IPS DF 19.7 (cell line): ENCODE results near the gene C19orf85.

Source experiments
- DNase-seq: peaks from one replicate; pipeline ENCODE4 v3.0.0-alpha.2; 2013; ENCODE audit warnings: low read depth, low spot score

Gene C19orf85

DNA sequence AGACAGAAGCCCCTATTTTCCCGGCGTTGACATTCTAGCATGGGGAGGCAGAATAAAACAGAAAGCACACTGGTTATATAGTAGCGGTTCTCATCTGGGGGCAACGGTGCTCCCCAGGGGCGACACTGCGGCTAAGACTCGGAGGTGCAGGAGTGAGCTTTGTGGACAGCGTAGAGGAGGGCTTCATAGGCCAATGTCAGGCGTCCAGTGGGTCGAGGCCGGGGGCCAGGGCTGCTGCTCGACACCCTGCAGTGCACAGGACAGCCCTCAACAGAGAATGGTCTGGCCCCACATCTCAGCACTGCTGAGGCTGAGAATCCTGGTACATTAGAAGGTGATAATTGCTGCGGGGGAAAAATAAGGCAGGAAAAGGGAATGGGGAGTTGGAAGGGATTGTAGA, 13.4 kb upstream of the C19orf85 start:
- DNase-seq: no peak

- peak; percentile 91 for DNase-seq
Measured at GRCh38 chr19:55476100-55476775, 11.7 kb upstream of the C19orf85 start, which contains the start of gene ZNF628. TSS of gene ZNF628 (plus strand) at chr19:55476617. CDS start at chr19:55479911, 3,294 bp downstream.

DNA sequence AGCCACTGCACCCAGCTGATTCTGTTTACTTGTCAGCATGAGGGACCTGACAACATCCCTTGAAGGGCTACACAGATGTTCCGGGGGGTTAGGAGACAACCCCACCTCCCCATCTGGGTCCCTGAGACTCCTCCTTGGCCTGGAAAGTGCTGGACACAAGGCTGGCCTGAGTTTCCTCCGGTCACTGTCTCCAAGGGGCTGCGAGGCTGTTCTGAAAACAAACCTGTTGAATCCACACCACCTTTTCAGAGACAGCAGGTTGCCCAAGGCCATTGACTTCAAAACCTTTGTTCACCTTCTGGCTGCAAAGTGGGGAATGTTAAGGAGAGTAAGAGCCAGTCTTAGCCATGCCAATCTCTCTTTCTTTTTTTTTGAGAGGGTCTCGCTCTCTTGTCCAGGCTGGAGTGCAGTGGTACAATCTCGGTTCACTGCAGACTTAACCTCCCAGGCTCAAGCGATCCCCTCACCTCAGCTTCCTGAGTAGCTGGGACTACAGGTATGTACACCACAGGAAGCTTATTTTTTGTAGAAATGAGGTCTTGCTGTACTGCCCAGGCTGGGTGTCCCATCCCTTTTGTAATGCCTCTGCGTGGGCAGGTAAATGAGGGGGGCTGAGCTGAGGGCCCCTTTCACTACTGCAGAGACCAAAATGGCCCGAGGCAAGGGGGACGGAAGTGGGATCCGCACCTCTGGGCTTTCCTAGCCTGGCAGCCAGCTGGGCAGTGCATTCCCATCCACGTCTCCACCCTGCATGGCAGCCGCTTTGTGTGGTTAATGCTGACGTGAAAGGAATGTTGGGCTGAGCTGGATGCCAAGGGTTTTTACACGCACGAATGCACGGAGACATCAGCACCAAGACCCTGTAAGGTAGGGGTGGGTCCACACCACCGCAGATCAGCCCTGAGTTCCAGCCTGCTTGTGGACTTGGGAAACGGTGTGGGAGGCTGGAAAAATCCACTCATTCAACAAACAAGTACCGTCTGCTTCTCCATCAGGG, 10.0 kb upstream of the C19orf85 start:
- DNase-seq: no peak

DNA sequence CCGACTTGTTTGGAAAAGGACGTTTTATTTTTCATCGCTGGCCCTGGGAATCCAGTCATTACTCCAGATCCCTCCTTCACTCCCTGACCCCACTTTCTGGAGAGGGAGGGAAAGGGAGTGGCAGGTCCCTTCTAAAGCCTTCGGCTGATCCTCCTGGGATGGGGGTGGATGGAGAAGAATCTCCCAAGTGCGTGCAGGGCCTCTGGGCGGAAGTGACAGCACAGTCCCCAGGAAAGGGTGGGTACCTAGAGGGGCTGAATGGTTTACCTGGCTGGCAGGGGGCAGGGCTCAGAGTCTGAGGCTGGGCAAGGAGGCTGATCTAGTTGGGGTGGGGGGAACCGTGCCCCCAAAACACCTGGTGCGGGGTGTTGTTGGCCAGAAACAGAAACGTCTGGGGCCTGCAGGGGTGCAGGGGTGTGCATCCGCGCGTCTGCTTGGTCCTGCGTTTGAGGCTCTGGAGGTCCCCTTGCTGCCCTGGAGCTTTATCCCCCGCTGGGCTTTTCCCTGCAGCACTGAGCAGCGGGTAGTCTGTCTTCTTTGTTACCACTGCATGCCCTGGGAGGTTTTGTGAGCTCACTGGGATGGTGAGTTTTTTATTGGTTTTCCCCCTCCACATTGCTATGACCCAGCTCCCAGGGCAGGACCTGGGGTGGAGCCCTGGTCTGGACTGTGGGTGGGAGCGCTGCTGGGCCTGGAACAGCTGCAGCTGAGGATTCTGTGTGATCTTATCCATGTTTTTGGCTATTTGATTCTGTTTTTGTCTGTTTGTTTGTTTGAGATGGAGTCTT, 8.9 kb upstream of the C19orf85 start:
- no peak for DNase-seq

DNA sequence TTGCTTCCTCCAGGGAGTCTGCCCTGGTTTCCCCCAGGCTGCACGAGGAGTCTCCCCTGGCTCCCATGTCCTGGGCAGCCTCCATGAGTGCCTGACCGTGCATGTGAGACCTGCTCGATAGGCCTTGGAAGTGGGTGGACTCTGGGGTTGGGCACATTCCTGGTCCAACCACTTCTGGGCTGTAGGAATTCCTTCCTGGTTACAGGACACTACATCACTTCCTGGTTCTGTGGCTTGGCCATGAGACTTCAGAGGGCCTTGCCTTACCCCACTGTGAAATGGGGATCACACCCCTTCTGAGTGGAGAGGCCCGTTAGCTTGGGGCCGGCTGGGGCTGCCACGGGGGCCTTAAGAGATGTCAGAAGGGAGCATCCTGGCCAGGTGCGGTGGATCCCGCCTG, 7.9 kb upstream of the C19orf85 start:
- no peak for DNase-seq

DNA sequence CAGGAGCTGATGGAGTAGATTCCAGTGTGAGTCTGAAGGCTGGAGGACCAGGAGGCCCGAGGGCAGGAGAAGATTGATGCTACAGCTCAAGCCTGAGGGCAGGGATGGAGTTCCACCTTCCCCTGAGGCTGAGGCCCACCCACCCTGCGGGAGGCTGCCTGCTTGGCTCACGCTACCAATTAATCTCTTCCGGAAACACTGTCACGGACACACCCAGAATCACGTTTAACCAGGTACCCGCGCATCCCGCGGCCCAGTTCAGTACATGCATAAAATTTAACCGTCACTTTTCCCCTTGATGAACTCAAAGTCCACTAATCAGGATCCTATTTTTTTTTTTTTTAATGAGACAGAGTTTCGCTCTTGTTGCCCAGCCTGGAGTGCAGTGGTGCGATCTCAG, 6.7 kb upstream of the C19orf85 start:
- DNase-seq: no peak

DNA sequence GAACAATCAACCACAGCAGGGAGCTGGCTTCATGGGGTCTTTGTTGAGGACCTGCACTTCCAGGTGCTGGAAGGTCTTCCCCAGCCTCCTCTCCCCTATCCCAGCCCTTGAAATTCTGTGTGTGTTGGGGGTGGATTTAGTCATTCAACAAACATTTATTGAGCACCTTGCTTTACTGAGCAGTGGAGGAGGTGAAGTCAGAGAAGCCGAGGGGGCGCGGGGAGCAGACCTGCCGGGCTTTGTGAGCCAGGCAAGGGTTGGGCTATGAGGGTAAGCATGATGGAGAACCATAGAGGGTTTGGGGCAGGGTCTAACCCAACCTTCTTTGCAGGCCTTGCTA, 3.5 kb upstream of the C19orf85 start:
- DNase-seq: no peak

DNA sequence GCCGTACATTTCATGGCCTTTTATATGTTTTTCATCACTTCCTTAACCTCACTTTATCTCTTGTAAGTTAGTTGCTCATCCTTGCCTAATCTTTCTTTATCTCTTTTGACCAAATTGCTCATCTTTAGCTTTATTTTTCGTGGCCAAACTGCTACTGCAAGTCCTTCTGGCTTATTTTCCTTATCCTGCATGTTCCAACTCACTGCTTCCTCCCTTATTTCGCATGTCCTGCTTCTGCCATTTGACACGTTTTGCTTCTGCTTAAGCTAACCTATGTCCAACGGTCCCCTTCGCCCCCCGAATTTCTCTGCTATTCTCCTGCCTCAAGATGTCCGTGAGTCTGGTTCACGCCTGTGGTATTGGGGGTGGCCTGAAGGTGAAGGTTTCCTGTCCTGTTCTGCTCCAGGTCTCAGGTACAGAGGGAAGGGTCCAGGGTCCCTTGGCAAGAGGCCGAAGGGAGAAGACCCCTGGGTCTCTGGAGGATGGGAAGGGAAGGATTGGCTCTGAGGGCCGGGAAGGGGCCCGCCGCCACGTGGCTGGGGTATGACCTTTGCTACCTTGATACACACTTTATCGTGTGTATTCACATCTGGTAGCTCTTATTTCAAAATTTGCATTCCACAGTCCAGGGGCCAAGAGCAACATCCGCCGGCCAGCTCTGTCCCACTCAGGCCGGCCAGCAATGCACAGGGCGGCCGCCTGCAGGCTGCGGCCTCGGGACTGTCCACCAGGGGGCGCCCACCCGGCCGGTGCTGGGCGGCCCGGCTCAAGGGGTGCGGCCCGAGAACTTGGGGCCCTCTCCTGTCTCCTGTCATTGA, 2.9 kb upstream of the C19orf85 start:
- no peak for DNase-seq

GRCh38 chr19:55466241-55466614, 1.7 kb upstream of the C19orf85 start:
- DNase-seq: no peak

GRCh38 chr19:55465460-55466240, 1.1 kb upstream of the C19orf85 start:
- no peak for DNase-seq

GRCh38 chr19:55464039-55464661, 401 bp downstream of the C19orf85 start:
- no peak for DNase-seq

GRCh38 chr19:55463583-55464031, 944 bp downstream of the C19orf85 start:
- no peak for DNase-seq

DNA sequence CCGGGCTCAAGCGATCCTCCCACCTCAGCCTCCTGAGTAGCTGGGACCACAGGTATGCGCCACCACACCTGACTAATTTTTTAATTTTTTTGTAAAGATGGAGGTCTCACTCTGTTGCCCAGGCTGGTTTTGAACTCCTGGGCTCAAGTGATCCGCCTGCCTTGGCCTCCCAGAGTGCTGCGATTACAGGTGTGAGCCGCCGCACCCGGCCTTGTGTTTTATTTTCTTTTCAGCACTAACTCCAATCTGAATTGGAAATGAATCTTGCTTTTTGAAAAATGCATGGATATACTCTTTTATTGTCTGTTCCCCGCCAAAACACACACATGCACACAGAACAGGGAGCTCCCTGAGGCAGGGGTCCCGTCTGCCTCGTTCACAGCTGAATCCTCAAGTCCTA, 1.8 kb downstream of the C19orf85 start:
- no peak for DNase-seq

DNA sequence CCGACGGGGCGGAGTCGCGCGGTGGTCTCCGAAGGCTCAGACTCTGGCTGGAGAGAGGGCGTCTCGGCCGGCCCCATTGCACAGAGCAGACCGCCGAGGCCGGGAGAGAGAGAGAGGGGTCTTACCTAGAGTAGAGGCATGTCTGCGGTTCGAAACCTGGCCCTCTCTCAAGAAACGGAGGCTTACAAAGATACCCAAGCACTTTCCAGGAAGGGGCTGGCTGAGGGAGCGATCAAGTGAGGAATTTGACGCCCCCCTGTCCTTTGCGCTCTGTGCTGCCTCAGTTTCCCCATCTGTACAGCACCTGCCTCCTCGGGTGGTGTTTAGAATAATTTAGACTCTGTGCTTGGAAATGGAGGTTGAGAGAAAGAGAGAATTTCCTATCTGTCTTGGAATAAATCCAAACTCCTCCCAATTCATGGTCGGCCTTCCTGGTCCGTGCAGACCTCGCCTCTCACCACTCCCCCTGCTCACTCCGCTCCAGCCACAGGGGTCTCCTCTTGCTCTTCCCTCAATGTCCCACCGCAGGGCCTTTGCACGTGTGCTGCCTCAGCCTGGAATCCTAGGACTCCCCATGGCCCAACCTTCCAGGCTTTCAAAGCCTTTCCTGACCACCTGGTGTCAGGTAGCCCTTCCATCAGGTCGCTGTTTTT, 2.5 kb downstream of the C19orf85 start:
- DNase-seq: no peak

- peak; percentile 97 for DNase-seq
Measured at GRCh38 chr19:55461259-55461973, 3.1 kb downstream of the C19orf85 start, which contains the start of gene ISOC2. TSS of gene ISOC2 (minus strand) at chr19:55461642. CDS start at chr19:55456486, 5,156 bp downstream.

GRCh38 chr19:55460670-55461258, 3.8 kb downstream of the C19orf85 start:
- DNase-seq: no peak

- DNase-seq: no peak
Measured at GRCh38 chr19:55459950-55460657, 4.4 kb downstream of the C19orf85 start.

DNA sequence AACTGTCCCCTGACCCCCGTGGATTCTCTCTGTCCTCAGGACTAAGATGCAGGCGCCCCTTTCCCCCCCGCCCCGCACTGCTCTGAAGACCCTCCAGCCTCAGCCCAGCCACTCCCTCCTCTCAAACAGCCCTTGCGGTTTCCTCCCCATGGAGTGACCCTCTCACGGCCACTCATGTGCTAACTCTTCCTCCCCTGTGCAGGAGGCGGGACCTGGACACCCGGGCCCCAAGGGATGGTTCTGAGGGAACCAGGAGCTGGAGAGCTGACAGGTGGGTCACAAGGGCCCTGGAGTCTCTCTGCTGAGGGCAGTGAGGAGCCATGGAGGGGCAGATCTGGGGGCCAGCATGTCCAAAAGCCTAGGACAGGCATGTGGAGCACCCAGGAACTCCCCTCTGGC, 5.0 kb downstream of the C19orf85 start:
- DNase-seq: no peak
